KBM-7 (cell line): ENCODE results near the gene CHAF1B.
"Not testable (repeated sequence)": the region's sequence is repeated elsewhere in the genome, so short reads cannot be mapped to it uniquely, and the experiment has no call there.

ENCODE experiments used
- DNase-seq: peaks from one replicate; pipeline ENCODE4 v3.0.0-alpha.2; 2015
- in situ Hi-C: fragments of 300-500 bp; cut with MboI; formaldehyde crosslinking; loops from 2 replicates; pipeline ENCODE4 v1.14.3; 2020; ENCODE audit warnings: low sequenced_read_pairs, low pct_unique_long_range_greater_than_20kb, mixed read lengths

Gene CHAF1B

DNA sequence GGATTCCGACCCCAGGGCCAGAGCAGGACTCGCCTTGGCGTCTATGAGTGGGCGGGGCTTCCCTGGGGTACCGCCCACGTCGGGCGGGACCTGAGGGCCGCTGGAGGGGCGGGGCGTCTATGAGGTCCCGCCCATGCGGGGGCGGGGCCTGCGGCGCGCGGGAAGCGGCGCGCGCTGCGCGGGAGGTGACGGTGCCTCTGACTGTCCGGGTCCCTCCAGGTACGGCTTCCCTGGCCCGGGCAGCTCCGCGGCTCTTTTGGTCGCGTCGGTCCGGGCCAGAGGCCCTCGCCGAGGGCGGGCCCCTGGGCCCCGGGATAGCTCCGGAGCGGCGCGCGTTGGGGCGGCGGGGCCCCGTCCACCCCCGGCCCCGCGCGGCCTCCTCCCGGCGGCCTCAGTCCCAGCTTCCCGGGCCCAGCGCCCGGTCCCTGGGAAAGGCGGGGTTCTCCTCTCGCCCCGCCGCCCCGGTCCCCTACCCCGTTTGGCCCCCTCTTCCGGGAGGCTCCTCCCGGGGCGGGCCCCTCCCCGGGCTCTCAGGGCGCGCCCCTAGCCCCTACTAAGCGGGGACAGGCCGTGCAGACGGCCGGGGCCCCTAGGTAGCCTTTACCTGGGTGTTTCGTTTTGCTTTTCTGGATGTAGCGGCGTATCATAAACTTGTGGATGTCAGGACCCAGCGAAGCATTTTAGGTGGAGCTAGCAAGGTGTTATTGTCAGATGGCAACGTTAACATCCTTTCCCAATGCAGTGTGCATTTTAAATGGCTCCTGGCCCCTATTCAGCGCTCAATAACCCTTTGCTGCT is at the start of gene CHAF1B:
Gene CHAF1B, plus strand, starts transcription at position 160 of the 798 bp plus-strand sequence. CDS start 745 bp downstream, outside the sequence.
- peak; percentile 85 for DNase-seq

GRCh38 chr21:36337099-36337509 is 48.1 kb upstream of the CHAF1B start:
- in situ Hi-C loops: no loop called here
- DNase-seq: no peak

More for the DNA sequence above, at the start of gene CHAF1B:
- in situ Hi-C loops: no loop called here

DNA sequence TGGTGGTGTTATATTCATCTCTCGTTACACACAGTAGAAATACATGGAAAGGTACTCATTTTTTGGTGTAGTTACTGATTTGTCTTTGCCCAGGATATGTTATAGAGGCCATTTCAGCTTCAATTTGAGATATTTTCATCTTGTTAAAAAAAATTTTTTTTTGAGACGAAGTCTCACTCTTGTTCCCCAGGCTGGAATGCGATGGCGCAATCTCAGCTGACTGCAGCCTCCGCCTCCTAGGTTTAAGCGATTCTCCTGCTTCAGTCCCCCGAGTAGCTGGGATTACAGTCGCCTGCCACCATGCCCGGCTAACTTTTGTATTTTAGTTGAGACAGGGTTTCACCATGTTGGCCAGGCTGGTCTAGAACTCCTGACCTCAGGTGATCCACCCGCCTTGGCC is 46.2 kb upstream of the CHAF1B start:
- DNase-seq: no peak
- in situ Hi-C loops: no loop called here

GRCh38 chr21:36342581-36342980 is 42.6 kb upstream of the CHAF1B start:
- DNase-seq, in situ Hi-C loops: not testable (repeated sequence)

DNA sequence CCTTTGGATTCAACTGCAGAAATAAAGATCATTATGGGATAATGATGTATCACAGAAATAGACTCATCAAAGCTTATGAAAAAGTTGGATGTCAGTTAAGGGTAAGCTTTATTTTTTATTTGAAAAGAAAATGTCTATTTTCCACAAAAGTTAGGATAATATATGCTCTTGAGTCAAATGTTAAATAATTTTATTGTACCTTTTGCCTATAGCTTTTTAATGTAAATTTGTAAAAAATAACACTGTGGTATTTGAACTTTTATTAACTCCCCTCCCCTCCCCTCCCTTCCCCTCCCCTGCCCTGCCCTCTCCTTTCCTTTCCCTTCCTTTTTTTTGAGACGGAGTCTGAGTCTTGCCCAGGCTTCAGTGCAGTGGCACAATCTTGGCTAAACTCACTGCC is 40.3 kb upstream of the CHAF1B start:
- in situ Hi-C loops: no loop called here

GRCh38 chr21:36347278-36347961 is 37.8 kb upstream of the CHAF1B start:
- in situ Hi-C loops: no loop called here
- DNase-seq: no peak

More for the DNA sequence above, 40.3 kb upstream of the CHAF1B start:
- no peak for DNase-seq

GRCh38 chr21:36347962-36348328 is 37.2 kb upstream of the CHAF1B start:
- no peak for DNase-seq
- in situ Hi-C loops: no loop called here

DNA sequence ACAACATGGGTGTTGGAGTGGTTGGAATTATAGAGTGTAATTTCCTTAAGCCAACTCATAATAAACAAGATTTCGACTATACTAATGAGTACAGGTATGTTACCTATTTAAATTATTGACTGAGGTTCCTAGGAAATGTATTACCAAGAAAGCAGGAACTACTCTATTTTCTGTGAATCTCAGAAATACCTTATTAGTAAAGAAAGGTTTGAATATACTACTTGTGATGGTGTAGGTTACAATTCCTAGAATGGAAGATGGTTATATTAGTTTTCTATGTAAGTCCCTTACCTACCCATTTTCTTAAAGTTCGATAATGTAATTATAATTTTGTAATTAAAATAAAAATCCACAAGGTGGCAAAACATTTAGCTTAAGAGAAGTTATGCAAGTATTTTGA is 35.9 kb upstream of the CHAF1B start:
- in situ Hi-C loops: no loop called here
- no peak for DNase-seq

GRCh38 chr21:36350282-36350910 is 34.8 kb upstream of the CHAF1B start:
- no peak for DNase-seq
- in situ Hi-C loops: no loop called here

DNA sequence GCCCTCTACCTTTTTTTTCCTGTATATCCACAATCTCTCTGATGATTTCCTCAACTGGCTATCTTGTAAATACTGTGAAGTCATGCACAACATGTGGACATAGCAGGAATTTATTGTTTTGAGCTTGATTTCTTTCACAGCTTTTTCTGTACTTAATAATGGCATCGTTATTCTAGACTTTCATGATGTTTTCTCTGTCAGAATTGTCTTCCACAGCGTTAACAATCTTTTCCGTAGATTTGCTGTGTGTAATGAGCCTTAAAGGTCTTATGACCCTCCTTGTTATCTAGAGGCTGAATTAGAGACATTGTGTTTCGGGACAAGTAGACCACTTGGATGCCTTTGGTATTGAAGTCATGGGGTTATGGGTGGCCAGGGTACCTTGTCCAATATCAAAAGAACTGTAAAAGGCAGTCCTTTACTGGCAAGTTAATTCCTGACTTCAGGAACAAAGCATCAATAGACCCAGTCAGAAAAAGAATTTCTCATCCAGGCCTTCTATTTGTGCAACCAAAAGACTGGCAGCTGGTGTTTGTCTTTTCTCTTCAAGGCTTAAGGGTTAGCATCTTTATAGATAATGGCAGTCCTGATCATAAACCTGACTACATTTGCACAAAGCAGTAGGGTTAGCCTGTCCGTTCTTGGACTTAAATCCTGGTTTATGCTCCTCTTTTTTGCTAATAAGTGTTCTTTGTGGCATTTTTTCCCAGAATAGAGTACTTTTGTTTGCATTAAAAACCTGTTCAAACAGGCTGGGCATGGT is 30.1 kb upstream of the CHAF1B start:
- in situ Hi-C loops: no loop called here
- no peak for DNase-seq

- in situ Hi-C loops: no loop called here
- no peak for DNase-seq
These were observed 29.3 kb upstream of the CHAF1B start for GRCh38 chr21:36355868-36356267.

DNA sequence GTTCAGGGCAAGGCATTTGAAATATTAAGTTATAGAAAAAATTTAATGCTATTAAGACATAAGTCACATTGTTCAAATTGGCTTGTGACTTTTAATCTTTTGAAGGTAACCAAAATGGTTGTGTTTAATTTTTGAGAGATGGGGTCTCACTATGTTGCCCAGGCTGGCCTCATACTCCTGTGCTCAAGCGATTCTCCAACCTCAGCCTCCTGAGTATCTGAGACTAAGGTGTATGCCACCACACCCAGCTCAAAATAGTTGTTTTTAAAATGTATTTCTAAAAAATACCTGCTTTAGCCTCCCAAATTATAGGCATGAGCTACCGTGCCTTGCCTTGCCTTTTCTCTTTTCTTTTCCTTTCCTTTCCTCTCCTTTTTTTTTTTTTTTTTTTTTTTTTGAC is 26.0 kb upstream of the CHAF1B start:
- DNase-seq: no peak
- in situ Hi-C loops: no loop called here

- no peak for DNase-seq
- in situ Hi-C loops: no loop called here
These were observed 16.0 kb upstream of the CHAF1B start for GRCh38 chr21:36369064-36369685.

DNA sequence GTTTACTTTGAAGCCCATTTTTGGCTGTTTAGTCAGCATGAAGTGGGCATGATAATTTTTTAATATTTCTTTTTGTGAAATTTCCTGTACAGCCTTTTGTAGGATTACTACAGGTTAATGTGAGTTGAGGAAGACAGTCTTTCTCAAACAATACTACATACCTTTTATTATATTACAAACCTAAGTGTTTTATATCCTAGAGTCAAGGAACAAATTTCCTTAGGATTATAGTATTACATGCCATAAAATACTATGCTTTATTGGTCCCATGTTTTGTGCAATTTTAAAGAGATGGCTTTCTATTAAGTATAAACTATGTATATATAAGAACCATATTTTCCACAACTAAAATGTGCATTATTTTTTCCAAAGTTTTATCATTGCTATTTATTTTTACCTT is 9.2 kb upstream of the CHAF1B start:
- DNase-seq: no peak

DNA sequence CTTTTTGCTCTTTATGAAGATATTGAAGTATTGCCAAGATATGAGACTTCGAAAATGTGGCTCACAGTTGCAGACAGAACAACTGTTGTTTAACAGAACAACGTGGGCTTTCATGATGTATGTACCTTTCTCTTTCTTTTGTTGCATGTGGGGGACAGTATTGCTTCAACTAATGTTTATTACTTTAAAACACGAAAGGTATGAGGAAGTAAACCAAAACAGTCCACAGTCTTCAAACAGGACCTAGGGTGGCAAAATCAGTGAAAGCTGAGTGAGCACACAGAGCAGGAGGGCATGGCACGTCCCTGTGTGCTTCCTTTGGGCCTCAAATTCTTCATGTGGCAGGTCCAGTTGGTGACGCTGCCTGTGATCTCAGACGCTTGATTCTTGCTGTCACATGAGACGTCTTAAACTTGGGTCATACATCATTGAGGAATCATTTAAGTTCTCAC is 7.8 kb upstream of the CHAF1B start:
- in situ Hi-C loops: no loop called here

More for the DNA sequence above, 9.2 kb upstream of the CHAF1B start:
- in situ Hi-C loops: no loop called here

DNA sequence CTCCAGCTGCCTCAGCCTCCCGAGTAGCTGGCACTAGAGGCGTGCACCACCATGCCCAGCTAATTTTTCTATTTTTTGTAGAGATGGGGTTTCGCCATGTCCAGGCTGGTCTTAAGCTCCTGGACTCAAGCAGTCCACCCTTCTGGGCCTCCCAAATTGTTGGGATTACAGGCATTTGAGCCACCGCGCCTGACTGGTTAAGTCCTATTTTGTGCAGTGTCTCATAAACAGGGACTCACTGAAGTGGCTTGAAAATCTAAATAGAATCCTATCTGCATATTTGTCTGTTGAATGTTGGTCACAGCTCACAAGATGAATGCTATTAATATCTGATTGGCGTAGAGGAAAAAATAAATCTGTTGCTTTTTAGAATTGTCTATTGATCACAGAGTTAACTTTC is 5.9 kb upstream of the CHAF1B start:
- in situ Hi-C loops: no loop called here

More for the DNA sequence above, 7.8 kb upstream of the CHAF1B start:
- DNase-seq: no peak

GRCh38 chr21:36381841-36382589 is 3.2 kb upstream of the CHAF1B start:
- in situ Hi-C loops: no loop called here
- DNase-seq: no peak

More for the DNA sequence above, 5.9 kb upstream of the CHAF1B start:
- no peak for DNase-seq

GRCh38 chr21:36382722-36383121 is 2.5 kb upstream of the CHAF1B start:
- in situ Hi-C loops, DNase-seq: not testable (repeated sequence)
